Adrenal gland (tissue), 5 donors: ENCODE data around the gene CC2D2B.

ENCODE experiments used
- POLR2A ChIP-seq, 2 donors: fragments of 450-650 bp; IDR thresholded peaks; one replicate each; pipeline ENCODE4 v1.6.1; 2017; ENCODE audit warnings: antibody characterized with exemption in 2 of 2, mild to moderate bottlenecking in 2 of 2, moderate library complexity in 1 of 2
- TF ChIP-seq, protein P1 (sequence below), 6 experiments: fragments of 450-650 bp in 4 of 6; fragments of 200-600 bp in 2 of 6; sonication (generic) in 1 of 6; IDR thresholded peaks; 1 replicate in 5 of 6; 2 replicates in 1 of 6; pipeline versions ENCODE4 v1.5.1 to v1.8.0; 2016 to 2021; ENCODE audit warnings: antibody characterized with exemption in 6 of 6, mild to moderate bottlenecking in 2 of 6, moderate library complexity in 1 of 6
- donor health status: DM: no; HTN: no; CAD: no.

DNA sequence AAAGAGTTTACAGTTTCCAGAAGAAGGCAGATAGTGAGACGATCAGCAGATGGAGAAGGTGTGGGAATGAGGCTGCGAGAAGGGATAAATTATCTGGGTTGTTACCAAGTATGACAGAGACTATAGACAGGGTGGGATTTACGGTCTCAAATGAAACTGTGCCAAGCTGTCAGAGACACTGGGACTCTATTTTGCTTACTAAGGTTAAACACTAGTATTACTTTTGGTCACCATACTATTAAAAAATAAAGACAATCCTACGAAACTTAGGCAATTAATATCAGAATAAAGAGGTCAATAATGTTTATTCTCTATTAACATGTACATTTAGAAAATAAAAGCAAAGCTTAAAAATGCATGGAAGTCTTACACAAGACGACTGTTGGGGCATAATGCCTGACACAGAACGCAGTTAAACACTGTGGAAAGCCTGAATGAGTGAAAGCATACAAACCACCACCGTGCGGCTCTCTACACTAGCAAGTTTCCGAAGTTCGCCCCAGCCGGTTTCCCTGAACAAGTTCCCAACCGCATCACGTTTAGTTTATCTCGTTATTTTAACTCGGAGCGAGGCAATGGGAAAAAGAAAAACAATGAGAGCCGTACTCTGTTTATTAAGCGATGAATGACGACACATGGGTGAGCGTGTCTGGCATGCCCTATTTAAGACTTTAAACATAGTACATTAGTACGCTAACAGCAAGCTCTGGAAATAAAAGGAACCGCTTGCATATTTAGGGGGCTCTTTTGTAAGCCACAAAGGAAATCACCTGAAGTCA lies 909 bp upstream of the CC2D2B start:
- TF ChIP-seq, protein P1, sequence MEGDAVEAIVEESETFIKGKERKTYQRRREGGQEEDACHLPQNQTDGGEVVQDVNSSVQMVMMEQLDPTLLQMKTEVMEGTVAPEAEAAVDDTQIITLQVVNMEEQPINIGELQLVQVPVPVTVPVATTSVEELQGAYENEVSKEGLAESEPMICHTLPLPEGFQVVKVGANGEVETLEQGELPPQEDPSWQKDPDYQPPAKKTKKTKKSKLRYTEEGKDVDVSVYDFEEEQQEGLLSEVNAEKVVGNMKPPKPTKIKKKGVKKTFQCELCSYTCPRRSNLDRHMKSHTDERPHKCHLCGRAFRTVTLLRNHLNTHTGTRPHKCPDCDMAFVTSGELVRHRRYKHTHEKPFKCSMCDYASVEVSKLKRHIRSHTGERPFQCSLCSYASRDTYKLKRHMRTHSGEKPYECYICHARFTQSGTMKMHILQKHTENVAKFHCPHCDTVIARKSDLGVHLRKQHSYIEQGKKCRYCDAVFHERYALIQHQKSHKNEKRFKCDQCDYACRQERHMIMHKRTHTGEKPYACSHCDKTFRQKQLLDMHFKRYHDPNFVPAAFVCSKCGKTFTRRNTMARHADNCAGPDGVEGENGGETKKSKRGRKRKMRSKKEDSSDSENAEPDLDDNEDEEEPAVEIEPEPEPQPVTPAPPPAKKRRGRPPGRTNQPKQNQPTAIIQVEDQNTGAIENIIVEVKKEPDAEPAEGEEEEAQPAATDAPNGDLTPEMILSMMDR (IDR thresholded peaks at IDR 0.05), result peak in 3 of 6 experiments; percentile 3 to 24 (median 4)
- TF ChIP-seq POLR2A (IDR thresholded peaks at IDR 0.05), result no peak
